ENCODE data around the gene APOBEC3B. TPM values are rescaled to one million over a fixed set of nuclear protein-coding genes. Genes with fewer than 3 reads are reported as not detected.

APOBEC3B gene
- total and polyA plus RNA-seq, 2 experiments from 2014 or later: 4.1 to 10.6 TPM

DNA sequence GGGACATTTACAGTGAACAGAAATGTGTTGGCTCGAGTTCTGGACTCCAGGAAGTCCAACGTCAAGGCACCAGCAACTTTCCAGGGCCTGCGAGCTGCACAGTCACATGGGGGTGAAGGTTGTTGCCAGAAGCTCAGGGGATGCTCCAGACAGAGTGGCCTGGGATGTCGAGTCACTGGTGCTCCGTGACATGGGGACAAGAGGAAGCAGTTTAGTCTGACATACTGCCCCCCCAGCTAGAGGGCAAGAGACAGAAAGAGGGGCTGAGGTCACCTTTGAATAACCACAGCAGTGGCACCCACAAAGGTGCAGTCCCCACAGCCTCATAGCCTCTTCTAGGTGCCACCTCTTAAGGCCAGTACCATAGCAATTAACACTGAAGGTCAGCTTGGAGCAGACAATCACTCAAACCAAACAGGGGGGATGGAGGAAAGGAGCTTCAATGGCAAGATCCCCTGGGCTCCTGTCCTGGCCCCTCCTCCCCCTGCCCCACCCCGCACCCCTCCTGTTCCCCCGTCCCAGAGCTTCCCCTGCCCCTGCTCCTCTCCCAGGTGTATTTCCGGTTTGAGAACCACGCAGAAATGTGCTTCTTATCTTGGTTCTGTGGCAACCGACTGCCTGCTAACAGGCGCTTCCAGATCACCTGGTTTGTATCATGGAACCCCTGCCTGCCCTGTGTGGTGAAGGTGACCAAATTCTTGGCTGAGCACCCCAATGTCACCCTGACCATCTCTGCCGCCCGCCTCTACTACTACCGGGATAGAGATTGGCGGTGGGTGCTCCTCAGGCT lies 42.6 kb downstream of the APOBEC3B start:
- H3K9me2 ChIP-seq (ENCODE audit: insufficient read depth): no peaks in the 10 kb centered on the region
- no peak overlapping the region for H3K9ac ChIP-seq
- H3K27ac ChIP-seq: no peak overlapping the region
- DNase-seq: no peak
- no peaks in the 10 kb centered on the region for H3K27me3 ChIP-seq (replicated peaks; ENCODE audit: insufficient read depth)
- H3K9me3 ChIP-seq (ENCODE audit: low read depth): no peaks in the 10 kb centered on the region
- no peaks in the 10 kb centered on the region for H3K4me1 ChIP-seq (ENCODE audit: insufficient read depth)
- H4K20me1 ChIP-seq (ENCODE audit: insufficient read depth): no peaks in the 10 kb centered on the region
- no peak overlapping the region for H2AFZ ChIP-seq
- H3K79me2 ChIP-seq (ENCODE audit: insufficient read depth): no peaks in the 10 kb centered on the region
- WGBS, 2 experiments (ENCODE audit: low coverage in 1 of 2, low lambda C conversion rate in 2 of 2, missing lambda C conversion rate in 2 of 2): 74 to 79% methylated on average over 13 to 15 of the region's 15 CpGs
- no peaks in the 10 kb centered on the region for H3F3A ChIP-seq (ENCODE audit: insufficient read depth)
- H3K36me3 ChIP-seq (ENCODE audit: low read depth): no peaks in the 10 kb centered on the region
- TF ChIP-seq EZH2phosphoT487 (IDR thresholded peaks at IDR 0.05; ENCODE audit: insufficient read depth, low read depth) (no peak), EZH2 (IDR thresholded peaks at IDR 0.05; ENCODE audit: insufficient read depth, poor library complexity, severe bottlenecking) (no peak)
- in situ Hi-C loops (cut with MboI): loop anchor here (25.0 kb wide), 1 partner anchor 288 kb away; the partner anchor contains the start of gene RPL3
- H3K4me2 ChIP-seq (ENCODE audit: unreplicated experiment): no peak overlapping the region
- H3K4me3 ChIP-seq: no peak overlapping the region

DNA sequence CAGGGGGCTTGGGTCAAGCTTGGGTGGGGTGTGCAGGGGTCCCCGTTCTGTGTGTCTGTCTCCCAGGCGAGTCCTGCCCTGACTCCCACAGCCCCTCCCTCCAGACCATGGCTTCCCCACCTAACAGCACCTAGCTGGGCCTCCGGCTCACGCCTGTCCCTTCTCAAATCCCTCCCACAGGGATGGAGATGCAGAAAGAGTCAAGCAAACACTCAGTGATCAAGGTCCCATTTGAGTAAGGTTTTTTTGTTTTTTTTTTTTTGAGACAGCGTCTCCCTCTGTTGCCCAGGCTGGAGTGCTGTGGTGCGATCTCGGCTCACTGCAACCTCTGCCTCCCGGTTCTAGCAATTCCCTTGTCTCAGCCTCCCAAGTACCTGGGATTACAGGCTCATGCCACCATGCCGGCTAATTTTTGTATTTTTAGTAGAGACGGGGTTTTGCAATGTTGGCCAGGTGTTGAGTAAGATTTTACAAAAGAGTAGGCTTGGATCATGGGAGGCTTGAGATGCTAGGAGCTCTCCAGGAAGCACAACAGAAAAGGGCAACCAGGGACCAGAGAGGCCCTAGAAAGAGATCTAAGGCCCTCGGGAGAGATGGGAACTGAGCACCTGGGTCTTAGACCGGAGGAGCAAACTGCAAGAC lies 44.5 kb downstream of the APOBEC3B start:
- Histone ChIP-seq H3K9me2 (ENCODE audit: insufficient read depth) (no peaks in the 10 kb centered on the region), H3K27ac (no peak overlapping the region), H2AFZ (no peak overlapping the region), H3K36me3 (ENCODE audit: low read depth) (no peaks in the 10 kb centered on the region), H3K27me3 (replicated peaks; ENCODE audit: insufficient read depth) (no peaks in the 10 kb centered on the region), H3K4me1 (ENCODE audit: insufficient read depth) (no peaks in the 10 kb centered on the region), H3K9ac (no peak overlapping the region), H3F3A (ENCODE audit: insufficient read depth) (no peaks in the 10 kb centered on the region), H4K20me1 (ENCODE audit: insufficient read depth) (no peaks in the 10 kb centered on the region), H3K4me3 (no peak overlapping the region), H3K79me2 (ENCODE audit: insufficient read depth) (no peaks in the 10 kb centered on the region), H3K4me2 (ENCODE audit: unreplicated experiment) (no peak overlapping the region), H3K9me3 (ENCODE audit: low read depth) (no peaks in the 10 kb centered on the region)
- no peak for DNase-seq
- 74 to 81% methylated on average over 10 to 12 of the region's 12 CpGs for WGBS, 2 experiments (ENCODE audit: low coverage in 1 of 2, low lambda C conversion rate in 2 of 2, missing lambda C conversion rate in 2 of 2)
- in situ Hi-C loops (cut with MboI): no loop called here
- TF ChIP-seq EZH2phosphoT487 (IDR thresholded peaks at IDR 0.05; ENCODE audit: insufficient read depth, low read depth) (no peak), EZH2 (IDR thresholded peaks at IDR 0.05; ENCODE audit: insufficient read depth, poor library complexity, severe bottlenecking) (no peak)

GRCh38 chr22:39027717-39028116 lies 45.6 kb downstream of the APOBEC3B start:
- no peaks in the 10 kb centered on the region for H4K20me1 ChIP-seq (ENCODE audit: insufficient read depth)
- H3K9me3 ChIP-seq (ENCODE audit: low read depth): no peaks in the 10 kb centered on the region
- no peak overlapping the region for H3K27ac ChIP-seq
- H2AFZ ChIP-seq: no peak overlapping the region
- no peaks in the 10 kb centered on the region for H3F3A ChIP-seq (ENCODE audit: insufficient read depth)
- whole genome bisulfite sequencing, 2 experiments (ENCODE audit: low coverage in 1 of 2, low lambda C conversion rate in 2 of 2, missing lambda C conversion rate in 2 of 2): 99 to 100% methylated on average over 3 to 4 of the region's 4 CpGs
- no peaks in the 10 kb centered on the region for H3K79me2 ChIP-seq (ENCODE audit: insufficient read depth)
- H3K4me3 ChIP-seq: no peak overlapping the region
- TF ChIP-seq EZH2 (IDR thresholded peaks at IDR 0.05; ENCODE audit: insufficient read depth, poor library complexity, severe bottlenecking) (no peak), EZH2phosphoT487 (IDR thresholded peaks at IDR 0.05; ENCODE audit: insufficient read depth, low read depth) (no peak)
- no peak overlapping the region for H3K4me2 ChIP-seq (ENCODE audit: unreplicated experiment)
- in situ Hi-C loops (cut with MboI): no loop called here
- H3K4me1 ChIP-seq (ENCODE audit: insufficient read depth): no peaks in the 10 kb centered on the region
- no peaks in the 10 kb centered on the region for H3K36me3 ChIP-seq (ENCODE audit: low read depth)
- H3K9me2 ChIP-seq (ENCODE audit: insufficient read depth): no peaks in the 10 kb centered on the region
- H3K27me3 ChIP-seq (replicated peaks; ENCODE audit: insufficient read depth): no peaks in the 10 kb centered on the region
- DNase-seq: no peak
- no peak overlapping the region for H3K9ac ChIP-seq

GRCh38 chr22:39028281-39028680 lies 46.1 kb downstream of the APOBEC3B start:
- no peaks in the 10 kb centered on the region for H3K36me3 ChIP-seq (ENCODE audit: low read depth)
- no peaks in the 10 kb centered on the region for H3F3A ChIP-seq (ENCODE audit: insufficient read depth)
- in situ Hi-C loops (cut with MboI): no loop called here
- TF ChIP-seq EZH2 (IDR thresholded peaks at IDR 0.05; ENCODE audit: insufficient read depth, poor library complexity, severe bottlenecking): no peak
- no peak for TF ChIP-seq EZH2phosphoT487 (IDR thresholded peaks at IDR 0.05; ENCODE audit: insufficient read depth, low read depth)
- 65 to 68% methylated on average over 11 of the region's 11 CpGs for WGBS, 2 experiments (ENCODE audit: low coverage in 1 of 2, low lambda C conversion rate in 2 of 2, missing lambda C conversion rate in 2 of 2)
- no peak overlapping the region for H2AFZ ChIP-seq
- no peak overlapping the region for H3K27ac ChIP-seq
- no peak overlapping the region for H3K4me3 ChIP-seq
- no peaks in the 10 kb centered on the region for H3K27me3 ChIP-seq (replicated peaks; ENCODE audit: insufficient read depth)
- no peaks in the 10 kb centered on the region for H4K20me1 ChIP-seq (ENCODE audit: insufficient read depth)
- no peaks in the 10 kb centered on the region for H3K9me3 ChIP-seq (ENCODE audit: low read depth)
- no peak overlapping the region for H3K9ac ChIP-seq
- H3K79me2 ChIP-seq (ENCODE audit: insufficient read depth): no peaks in the 10 kb centered on the region
- DNase-seq: no peak
- no peaks in the 10 kb centered on the region for H3K4me1 ChIP-seq (ENCODE audit: insufficient read depth)
- no peak overlapping the region for H3K4me2 ChIP-seq (ENCODE audit: unreplicated experiment)
- no peaks in the 10 kb centered on the region for H3K9me2 ChIP-seq (ENCODE audit: insufficient read depth)

Measured in GM23248 (cell line).